ENCODE measurements around the gene ANKRD36B.
A peak's percentile ranks its signal among the peaks of the same experiment; 100 is the strongest.
"Not testable (repeated sequence)": the region's sequence is repeated elsewhere in the genome, so short reads cannot be mapped to it uniquely, and the experiment has no call there.

Gene ANKRD36B

GRCh38 chr2:97589598-97590510 lies at the start of gene ANKRD36B:
TSS of gene ANKRD36B (minus strand) at chr2:97589877. CDS start at chr2:97589685, 192 bp downstream.
- peak; percentile 31 for DNase-seq (ENCODE audit: low read depth)

- DNase-seq (ENCODE audit: low read depth), result not testable (repeated sequence)
These were observed 36.4 kb upstream of the ANKRD36B start for GRCh38 chr2:97626049-97626430.

- DNase-seq (ENCODE audit: low read depth), result not testable (repeated sequence)
These were observed 35.8 kb upstream of the ANKRD36B start for GRCh38 chr2:97625354-97626048.

GRCh38 chr2:97622976-97623375 lies 33.3 kb upstream of the ANKRD36B start:
- DNase-seq (ENCODE audit: low read depth), result not testable (repeated sequence)

- DNase-seq (ENCODE audit: low read depth), result not testable (repeated sequence)
These were observed 30.8 kb upstream of the ANKRD36B start for GRCh38 chr2:97620492-97620891.

GRCh38 chr2:97618939-97619827 lies 29.5 kb upstream of the ANKRD36B start:
- DNase-seq (ENCODE audit: low read depth), result not testable (repeated sequence)

GRCh38 chr2:97617911-97618310 lies 28.2 kb upstream of the ANKRD36B start:
- no peak for DNase-seq (ENCODE audit: low read depth)

- not testable (repeated sequence) for DNase-seq (ENCODE audit: low read depth)
These were observed 26.1 kb upstream of the ANKRD36B start for GRCh38 chr2:97615746-97616145.

- not testable (repeated sequence) for DNase-seq (ENCODE audit: low read depth)
These were observed 22.2 kb upstream of the ANKRD36B start for GRCh38 chr2:97611895-97612294.

GRCh38 chr2:97608745-97609144 lies 19.1 kb upstream of the ANKRD36B start:
- not testable (repeated sequence) for DNase-seq (ENCODE audit: low read depth)

GRCh38 chr2:97605524-97606339 lies 16.1 kb upstream of the ANKRD36B start:
- DNase-seq (ENCODE audit: low read depth), result not testable (repeated sequence)

GRCh38 chr2:97605109-97605508 lies 15.4 kb upstream of the ANKRD36B start:
- not testable (repeated sequence) for DNase-seq (ENCODE audit: low read depth)

- not testable (repeated sequence) for DNase-seq (ENCODE audit: low read depth)
These were observed 11.9 kb upstream of the ANKRD36B start for GRCh38 chr2:97601537-97601936.

- DNase-seq (ENCODE audit: low read depth), result not testable (repeated sequence)
These were observed 6.5 kb upstream of the ANKRD36B start for GRCh38 chr2:97596180-97596579.

GRCh38 chr2:97593520-97593919 lies 3.8 kb upstream of the ANKRD36B start:
- not testable (repeated sequence) for DNase-seq (ENCODE audit: low read depth)

- DNase-seq (ENCODE audit: low read depth), result peak; percentile 60
These were observed 1.1 kb upstream of the ANKRD36B start for GRCh38 chr2:97590515-97591394.

- DNase-seq (ENCODE audit: low read depth), result not testable (repeated sequence)
These were observed 450 bp downstream of the ANKRD36B start for GRCh38 chr2:97589257-97589597.

- not testable (repeated sequence) for DNase-seq (ENCODE audit: low read depth)
These were observed 24.0 kb downstream of the ANKRD36B start for GRCh38 chr2:97565674-97566073.

- DNase-seq (ENCODE audit: low read depth), result not testable (repeated sequence)
These were observed 37.3 kb downstream of the ANKRD36B start for GRCh38 chr2:97552406-97552805.

GRCh38 chr2:97550498-97550897 lies 39.2 kb downstream of the ANKRD36B start:
- DNase-seq (ENCODE audit: low read depth), result not testable (repeated sequence)

Data from stimulated activated CD8-positive, alpha-beta memory T cell treated with anti-CD3 and anti-CD28 coated beads, Interleukin-12 subunit alpha, Interleukin-12 subunit beta, amount 100 ng/mL, for 1 hour (primary cell).